Measurements from ENCODE around the gene SYNE3.
"Not testable (repeated sequence)": the region's sequence is repeated elsewhere in the genome, so short reads cannot be mapped to it uniquely, and the experiment has no call there.

The SYNE3 gene

DNA sequence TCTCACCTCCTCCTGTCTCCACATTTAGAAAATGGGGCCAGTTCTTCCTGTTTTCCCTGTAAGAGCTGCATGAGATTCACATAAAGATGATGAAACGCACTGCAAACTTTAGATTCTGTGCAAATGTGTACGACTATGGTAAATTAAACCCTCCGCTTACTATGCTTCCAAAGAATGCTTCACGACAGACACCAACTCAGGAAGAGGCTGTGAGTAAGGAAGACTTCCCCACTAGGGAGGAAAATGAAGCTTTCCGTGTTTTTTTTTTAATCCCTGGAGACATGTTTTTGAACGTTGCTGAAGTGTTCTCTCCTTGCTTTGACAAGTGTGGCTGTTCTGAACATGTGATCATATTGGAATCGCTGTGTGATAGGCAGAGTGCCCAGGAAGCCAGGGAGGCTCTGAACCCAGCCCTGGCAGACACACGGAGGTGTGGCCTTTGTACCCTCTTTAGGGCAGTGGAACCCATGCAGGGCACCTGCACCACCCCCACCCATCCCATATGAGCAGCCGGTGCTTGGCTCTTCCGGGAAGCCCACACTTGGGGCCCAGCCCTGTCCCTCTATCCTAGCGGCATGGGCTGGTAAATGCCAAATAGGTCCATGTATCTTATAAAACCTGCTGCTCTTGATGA lies 7.5 kb upstream of the SYNE3 start:
- DNase-seq: peak; percentile 60

DNA sequence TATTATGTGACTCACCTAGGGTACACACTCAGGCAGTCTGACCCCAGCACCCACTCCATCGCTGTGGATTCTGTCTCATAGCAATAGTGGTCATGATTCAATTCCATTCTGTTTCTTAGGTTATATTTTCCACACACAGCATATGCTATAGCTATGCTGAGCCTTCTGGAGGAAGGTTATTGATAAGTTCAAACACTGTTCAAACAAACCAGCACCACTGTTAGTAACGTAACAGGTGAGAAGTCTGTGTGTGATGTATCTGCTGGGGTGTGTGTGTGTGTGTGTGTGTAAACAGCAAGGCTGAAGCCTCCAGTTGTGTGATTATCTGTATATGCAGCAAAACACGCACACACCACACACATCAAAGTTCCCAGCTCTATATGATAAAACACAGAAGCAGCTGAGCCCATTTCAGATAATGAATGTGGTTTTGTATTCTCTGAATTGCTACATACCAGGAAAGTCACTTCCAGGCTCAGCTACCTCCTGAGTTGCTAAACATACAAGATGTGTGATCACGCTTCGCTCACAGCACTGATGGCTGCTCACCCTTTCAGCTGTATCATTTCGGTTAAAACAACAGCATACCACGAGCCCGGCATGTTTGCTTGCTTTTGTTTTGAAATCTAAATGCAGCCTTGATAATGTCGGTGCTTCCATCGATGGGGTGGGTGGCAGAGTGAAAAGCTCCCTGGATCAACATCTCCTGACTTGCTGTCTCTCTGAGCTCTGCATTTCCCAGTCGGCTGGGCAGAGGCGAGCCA lies 6.8 kb upstream of the SYNE3 start:
- DNase-seq: no peak

DNA sequence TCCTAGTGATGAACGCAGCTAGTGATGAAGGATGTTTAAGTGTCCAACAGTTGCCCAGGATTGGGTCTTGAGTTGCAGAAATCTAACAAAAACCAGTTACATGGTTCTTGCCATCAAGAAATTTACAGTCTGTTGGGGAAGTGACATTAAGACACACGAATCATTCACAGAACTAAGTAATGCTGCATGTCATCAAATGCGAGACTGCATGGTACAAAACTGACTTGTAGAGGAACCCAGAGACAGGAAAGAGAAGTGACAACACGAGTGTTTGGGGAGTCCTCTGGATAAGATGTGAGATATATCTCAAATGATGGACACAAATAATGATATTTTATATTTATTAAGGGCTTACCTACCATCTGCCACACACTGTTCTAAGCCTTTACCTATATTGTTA lies 6.1 kb upstream of the SYNE3 start:
- no peak for DNase-seq

- no peak for DNase-seq
Observed at GRCh38 chr14:95522116-95522515, 5.7 kb upstream of the SYNE3 start.

GRCh38 chr14:95521001-95521400 lies 4.6 kb upstream of the SYNE3 start:
- no peak for DNase-seq

- no peak for DNase-seq
Observed at GRCh38 chr14:95520346-95520745, 3.9 kb upstream of the SYNE3 start.

GRCh38 chr14:95519699-95520098 lies 3.2 kb upstream of the SYNE3 start:
- no peak for DNase-seq

- no peak for DNase-seq
Observed at GRCh38 chr14:95518045-95518751, 1.7 kb upstream of the SYNE3 start.

DNA sequence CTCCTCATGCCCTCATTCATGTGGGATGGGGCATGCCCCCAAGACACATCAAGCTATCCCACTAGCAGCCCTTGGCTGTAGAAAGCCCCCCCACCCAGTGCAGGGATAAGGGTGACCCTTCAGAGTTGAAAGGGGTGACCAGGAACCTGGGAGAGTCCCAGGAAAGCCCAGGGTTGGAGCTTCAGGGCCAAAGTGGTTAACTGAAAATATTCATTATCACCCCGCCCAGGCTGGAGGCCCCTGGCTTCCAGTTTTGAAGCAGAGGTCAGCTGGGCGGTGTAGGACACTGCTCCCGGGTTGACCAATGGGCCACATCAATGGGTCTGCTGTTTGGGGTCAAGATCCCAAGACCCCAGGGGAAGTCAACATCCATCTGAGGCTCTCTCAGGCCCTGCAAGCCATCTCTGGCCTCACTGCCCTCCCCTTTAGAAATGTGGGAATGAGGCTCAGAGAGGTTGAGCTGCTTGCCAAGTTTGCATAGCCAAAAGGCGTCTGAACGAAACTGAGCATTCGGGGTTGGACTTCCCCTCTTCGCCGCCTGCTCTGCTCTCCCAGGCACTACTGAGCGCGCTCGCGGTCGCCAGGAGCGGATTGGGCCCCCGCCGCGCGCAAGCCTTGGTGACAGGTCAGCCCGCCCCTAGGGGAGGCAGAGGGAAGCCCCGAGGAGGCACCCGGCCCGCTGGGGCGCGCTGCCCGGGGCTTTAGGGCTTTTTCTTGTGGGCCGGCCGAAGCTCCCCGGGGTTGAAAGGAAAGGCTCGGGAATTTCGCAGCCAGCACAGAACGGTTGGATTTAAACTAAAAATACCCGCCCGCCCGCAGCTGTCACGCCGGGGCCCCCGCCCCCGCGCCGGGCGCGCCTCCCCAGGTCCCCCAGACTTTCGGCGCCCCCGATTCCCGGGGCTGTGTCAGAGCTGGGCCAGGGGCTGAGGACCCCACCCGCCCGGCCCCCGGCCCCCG lies 576 bp downstream of the SYNE3 start:
- peak; percentile 66 for DNase-seq

DNA sequence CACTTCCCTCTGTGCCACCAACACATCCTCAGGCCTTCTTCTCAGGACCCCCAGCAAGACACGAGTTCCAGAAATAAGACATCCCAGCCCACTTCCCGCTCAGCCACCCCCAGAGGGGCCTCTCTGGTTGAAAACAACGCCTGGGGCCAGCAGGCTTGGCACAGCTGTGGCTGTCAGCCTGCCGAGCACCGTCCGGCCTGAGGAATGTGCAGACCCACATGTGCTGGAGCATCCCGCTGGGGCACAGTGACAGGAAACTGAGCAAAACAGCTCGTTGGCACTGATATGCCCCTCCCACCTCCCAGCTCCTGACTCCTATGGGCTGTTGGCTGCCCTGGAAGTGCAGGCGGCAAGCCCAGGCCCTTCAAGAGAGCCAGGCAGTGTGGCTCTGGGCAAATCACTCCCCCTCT lies 1.4 kb downstream of the SYNE3 start:
- DNase-seq: peak; percentile 59

GRCh38 chr14:95514131-95515079 lies 2.0 kb downstream of the SYNE3 start:
- peak; percentile 83 for DNase-seq

DNA sequence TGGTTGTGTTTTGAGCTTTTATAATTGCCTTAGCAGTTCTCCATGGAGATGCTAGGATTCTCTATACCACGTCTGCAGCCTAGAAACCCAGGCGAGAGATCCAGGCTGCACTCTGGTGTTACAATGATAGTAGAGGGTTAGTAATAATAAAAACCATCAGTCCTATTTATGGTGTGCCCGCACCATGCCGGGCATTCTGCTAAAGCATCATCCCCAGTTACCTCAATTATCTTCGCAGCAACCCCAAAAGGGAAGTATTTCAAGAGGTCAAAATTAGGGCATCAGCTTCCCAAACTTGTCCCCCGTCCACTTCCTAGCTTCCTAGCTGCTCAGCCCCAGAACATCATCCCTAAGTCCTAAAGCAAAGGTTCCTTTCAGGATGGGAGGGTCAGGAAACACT lies 3.2 kb downstream of the SYNE3 start:
- no peak for DNase-seq

GRCh38 chr14:95511687-95512086 lies 4.8 kb downstream of the SYNE3 start:
- no peak for DNase-seq

DNA sequence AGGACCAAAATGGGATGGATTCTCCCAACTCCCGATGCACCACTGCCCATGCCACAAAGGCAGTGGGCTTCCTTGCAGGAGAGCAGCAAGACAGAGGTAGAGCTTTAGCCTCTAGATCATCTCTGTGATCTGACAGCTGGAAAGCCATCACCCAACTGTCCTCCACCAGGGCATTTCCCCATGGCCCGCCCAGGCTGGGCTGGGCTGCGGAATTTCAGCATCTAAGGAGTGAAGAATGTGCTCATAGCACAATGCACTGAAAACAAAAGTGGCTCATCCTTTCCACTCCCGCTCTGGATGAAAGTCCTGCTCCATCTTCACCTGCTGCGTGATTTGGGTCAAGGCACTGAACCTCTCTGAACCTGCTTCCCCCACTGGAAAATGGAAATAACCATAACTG lies 5.6 kb downstream of the SYNE3 start:
- DNase-seq: no peak

DNA sequence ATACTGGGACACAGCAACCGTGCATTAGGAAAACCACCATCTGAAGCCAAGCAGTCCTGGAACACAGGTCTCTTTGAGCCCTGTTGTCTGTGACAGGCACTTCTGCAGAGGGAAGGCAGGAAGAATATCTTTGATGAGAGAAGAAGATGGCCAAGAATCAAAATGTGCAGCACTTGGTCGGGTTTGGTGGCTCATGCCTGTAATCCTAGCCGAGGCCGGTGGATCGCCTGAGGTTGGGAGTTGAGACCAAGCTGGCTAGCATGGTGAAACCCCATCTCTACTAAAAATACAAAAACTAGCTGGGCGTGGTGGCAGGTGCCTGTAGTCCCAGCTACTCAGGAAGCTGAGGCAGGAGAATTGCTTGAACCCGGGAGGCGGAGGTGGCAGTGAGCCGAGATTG lies 6.1 kb downstream of the SYNE3 start:
- not testable (repeated sequence) for DNase-seq

- DNase-seq: no peak
Observed at GRCh38 chr14:95509495-95509894, 7.0 kb downstream of the SYNE3 start.

GRCh38 chr14:95508377-95508776 lies 8.1 kb downstream of the SYNE3 start:
- DNase-seq: no peak

DNA sequence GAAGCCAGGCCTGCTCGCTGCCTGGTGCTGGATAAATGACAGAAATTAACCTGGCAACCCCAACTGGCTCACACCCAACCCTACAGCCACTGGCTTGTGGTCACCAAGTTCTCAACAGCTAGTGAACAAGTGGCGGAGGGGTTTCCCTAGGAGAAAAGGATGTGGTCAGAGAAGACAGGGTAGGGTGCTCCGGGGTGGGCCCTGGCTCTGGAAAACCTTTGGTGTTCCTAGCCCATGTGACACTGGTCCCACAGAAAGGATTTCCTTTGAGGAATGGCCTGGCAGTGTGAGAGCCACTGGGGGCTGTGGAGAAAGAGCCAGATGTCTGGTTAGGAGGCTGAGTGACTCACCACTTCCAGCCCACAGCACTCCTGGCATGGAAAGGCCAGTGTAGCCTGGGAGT lies 8.7 kb downstream of the SYNE3 start:
- peak; percentile 34 for DNase-seq

DNA sequence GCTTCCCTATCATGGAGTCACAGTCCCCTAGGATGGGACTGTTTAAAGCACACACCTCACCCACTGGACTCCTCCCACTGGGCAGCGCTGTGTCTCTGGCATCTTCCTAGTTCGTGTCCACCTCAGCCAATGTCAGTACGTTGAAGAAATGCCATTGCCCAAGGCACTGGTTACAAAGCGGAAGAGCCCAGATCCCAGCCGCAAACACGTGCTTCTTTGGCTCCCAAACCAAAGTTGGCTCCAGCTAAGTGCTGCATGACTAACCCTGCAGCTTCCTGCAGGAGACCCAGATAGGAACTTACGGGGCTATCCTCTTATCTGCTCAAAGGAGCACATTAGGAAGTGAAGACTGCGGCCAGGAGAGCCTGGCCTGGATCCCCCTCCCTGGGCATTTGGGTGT lies 9.3 kb downstream of the SYNE3 start:
- no peak for DNase-seq

- no peak for DNase-seq
Observed at GRCh38 chr14:95505030-95505589, 11.3 kb downstream of the SYNE3 start.

All from DMS53 (cell line).